ENCODE results near the gene ZNF664. TPM values are rescaled to one million over a fixed set of nuclear protein-coding genes. Genes with fewer than 3 reads are reported as not detected.

ZNF664 gene
- total and polyA plus RNA-seq, 2 donors (not counting 1 experiment from before 2014, with no cell fraction given), result 14.3 to 47.1 TPM

DNA sequence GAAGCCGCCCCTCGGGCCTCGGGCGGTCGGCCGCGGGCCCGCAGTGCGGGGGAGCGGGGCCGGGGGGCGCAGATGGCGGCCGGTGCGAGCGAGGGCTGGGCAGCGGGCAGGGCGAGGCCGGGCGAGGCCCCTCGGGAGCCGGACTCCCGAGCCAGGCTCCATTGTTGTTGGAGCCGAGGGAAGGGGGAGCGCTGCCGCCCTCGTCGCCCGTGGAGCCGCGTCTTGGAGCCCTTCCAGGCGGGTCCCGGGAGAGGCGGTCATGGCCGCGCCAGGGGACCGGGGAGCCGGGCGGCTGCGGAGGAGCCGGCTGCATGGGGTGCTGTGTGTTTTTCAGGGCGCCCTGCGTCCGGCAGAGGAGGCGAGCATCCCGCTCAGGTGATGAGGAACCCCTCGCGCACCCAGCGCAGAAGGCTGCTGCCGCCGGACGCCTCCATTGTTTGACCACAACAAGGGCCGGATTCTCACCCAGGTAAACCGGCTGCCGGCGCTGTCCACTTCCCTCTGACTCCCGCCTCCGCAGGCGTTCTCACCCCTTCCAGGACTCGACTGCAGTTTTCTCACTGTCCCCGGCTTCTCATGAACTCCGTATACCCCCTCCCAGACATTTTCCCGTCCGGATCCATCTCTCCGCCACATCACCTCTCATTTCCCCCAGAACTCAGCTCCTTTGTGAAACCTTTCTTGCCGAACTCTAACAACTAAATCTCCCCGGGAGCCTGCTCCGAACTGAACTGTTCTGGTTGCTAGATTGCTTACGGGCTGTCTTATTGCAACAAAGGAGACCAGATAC is 732 bp downstream of the ZNF664 start:
- no peaks in the 10 kb centered on the region for H3K27me3 ChIP-seq (replicated peaks in 1 of 4; ENCODE audit: control extremely low read depth in 1 of 4, control insufficient read depth in 3 of 4, insufficient read depth in 4 of 4, low read length in 3 of 4)
- ATAC-seq (ENCODE audit: low read depth) (no peak), DNase-seq (peak; percentile 57)
- WGBS (ENCODE audit: insufficient coverage), result 2% methylated on average over 67 of the region's 69 CpGs
- H3K4me2 ChIP-seq (replicated peaks; ENCODE audit: low read depth, low read length, poor library complexity, severe bottlenecking), result peak overlapping the region; percentile 81
- CTCF ChIA-PET, result interaction anchor here (1.1 kb wide), 1 partner anchor 10 kb away, joined by 3 read pairs; no protein-coding TSS in a partner anchor
- peaks cover 36% of the 10 kb centered on the region for H3K79me2 ChIP-seq (ENCODE audit: control insufficient read depth, insufficient read depth, low read length)
- H3K9me3 ChIP-seq (ENCODE audit: control extremely low read depth in 1 of 3, control insufficient read depth in 2 of 3, insufficient read depth in 1 of 3, low read length in 2 of 3), result no peaks in the 10 kb centered on the region
- peak overlapping the region in 1 of 2 donors; percentile 54 for H3K27ac ChIP-seq (ENCODE audit: low read length in 2 of 2)
- peaks cover 13 to 16% of the 10 kb centered on the region in 2 donors for H3K4me1 ChIP-seq (ENCODE audit: control insufficient read depth in 2 of 2, insufficient read depth in 2 of 2, low read length in 2 of 2)
- peaks cover 1 to 5% of the 10 kb centered on the region in 2 experiments for H3K36me3 ChIP-seq (replicated peaks in 1 of 2; ENCODE audit: control extremely low read depth in 1 of 2, control insufficient read depth in 1 of 2, extremely low read depth in 1 of 2, insufficient read depth in 2 of 2, low read length in 1 of 2)
- Mint-ChIP-seq H3K27ac (peak overlapping the region; percentile 76), H3K9me3 (ENCODE audit: insufficient read depth) (no peaks in the 10 kb centered on the region), H3K4me1 (peaks cover 16% of the 10 kb centered on the region), H3K27me3 (no peaks in the 10 kb centered on the region), H3K4me3 (peak overlapping the region; percentile 87)
- H2AFZ ChIP-seq (ENCODE audit: insufficient read depth, low read depth, low read length, poor library complexity, severe bottlenecking), result peak overlapping the region; percentile 80
- intact Hi-C loops (cut with micrococcal nuclease), result loop anchor here (2.0 to 10.0 kb wide), 2 partner anchors 741 to 1021 kb away; partner anchors contain the start of genes BRI3BP, MPHOSPH9 and MTRFR
- H3K9ac ChIP-seq (ENCODE audit: low read length), result peak overlapping the region; percentile 67
- no peak for TF ChIP-seq CTCF (IDR thresholded peaks at IDR 0.05)
- TF ChIP-seq EZH2 (IDR thresholded peaks at IDR 0.05; ENCODE audit: borderline replicate concordance, insufficient read depth, low read depth, low read length, poor library complexity, severe bottlenecking), result no peak
- peak overlapping the region; percentile 7 to 72 (median 57) for H3K4me3 ChIP-seq (ENCODE audit: control extremely low read depth in 1 of 5, extremely low read depth in 1 of 5, insufficient read depth in 1 of 5, low read depth in 2 of 5, low read length in 4 of 5)
- no peaks in the 10 kb centered on the region for H4K20me1 ChIP-seq (ENCODE audit: control insufficient read depth, insufficient read depth, low read length, poor library complexity, severe bottlenecking)
- POLR2A ChIA-PET, result no interaction called here
